NCI-H1105 (cell line): ENCODE measurements around the gene MOCS2.
"Not testable (repeated sequence)": the region's sequence is repeated elsewhere in the genome, so short reads cannot be mapped to it uniquely, and the experiment has no call there.

Source experiments
- DNase-seq: peaks from one replicate; lab custom pipeline; 2025; lab: John Stamatoyannopoulos, UW

The MOCS2 gene, protein sequence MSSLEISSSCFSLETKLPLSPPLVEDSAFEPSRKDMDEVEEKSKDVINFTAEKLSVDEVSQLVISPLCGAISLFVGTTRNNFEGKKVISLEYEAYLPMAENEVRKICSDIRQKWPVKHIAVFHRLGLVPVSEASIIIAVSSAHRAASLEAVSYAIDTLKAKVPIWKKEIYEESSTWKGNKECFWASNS

DNA sequence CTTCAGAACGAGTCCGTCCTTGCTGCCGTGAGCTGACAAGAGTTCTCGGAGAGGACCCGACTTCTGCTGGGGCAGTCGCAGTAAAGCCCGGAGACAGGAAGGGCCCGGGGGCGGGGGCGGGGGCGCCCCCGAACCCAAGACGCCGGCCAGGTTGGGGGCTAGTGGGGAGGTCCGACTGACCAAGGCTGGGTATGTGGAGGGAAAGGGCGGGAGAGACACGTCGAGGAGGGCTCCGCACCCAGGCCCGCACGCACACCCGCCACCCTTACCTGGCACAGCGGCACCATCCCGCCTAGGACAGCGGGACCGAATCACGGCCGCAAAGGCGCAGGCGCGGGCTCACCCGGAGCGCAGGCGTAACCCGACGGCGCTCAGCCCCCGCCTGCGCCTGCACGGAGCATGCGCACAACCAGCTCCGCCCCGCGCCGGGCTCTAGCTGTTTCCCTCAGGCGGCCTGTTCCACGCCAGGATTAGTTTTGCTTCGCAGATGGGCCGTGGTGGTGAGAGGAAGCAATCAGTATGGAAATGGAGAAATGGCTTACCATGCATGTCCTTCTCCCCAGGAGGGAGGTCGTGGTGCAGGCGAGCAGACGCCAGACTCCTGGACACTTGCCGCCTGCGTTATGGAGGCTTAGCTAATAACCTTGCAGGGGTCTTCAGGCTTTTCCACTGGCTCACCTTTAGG lies at the start of gene MOCS2:
Gene MOCS2 (minus strand): TSS at position 315 of the 685 bp plus-strand sequence. CDS start 2,583 bp downstream, outside the sequence.
- peak; percentile 67 for DNase-seq

DNA sequence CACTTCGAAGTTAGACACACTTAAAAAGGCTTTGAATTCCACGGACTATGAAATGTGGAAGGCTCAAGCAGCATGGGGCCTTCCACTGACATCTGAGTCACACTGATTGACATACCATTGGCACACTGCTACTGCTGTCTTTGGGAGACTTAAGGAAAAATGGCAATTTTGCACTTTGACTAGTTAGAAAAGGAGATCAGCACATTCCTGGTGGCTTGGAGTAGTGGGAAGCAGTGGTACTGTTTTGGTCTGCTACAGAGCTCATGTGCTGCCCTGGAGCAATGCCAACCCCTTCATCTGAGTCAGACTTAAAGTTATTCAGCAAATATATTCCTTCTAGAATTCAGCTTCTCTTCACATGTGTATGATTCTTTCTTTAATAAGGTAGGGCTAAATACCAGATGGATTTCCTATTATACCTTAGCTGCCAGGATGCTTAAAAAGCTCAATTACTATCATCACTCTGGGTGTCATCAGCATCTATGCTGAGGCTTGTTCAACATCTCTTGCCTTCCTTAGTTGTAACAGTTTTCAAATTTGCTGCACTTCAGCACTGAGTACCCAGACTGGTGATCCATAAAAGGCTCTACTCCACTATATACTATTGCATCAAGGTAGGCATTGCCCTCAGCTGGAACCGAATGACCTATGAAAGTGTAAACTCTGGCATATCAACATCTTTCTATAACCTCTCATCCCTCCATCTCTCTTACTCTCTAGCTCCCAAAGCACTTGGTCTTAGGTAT lies 42.3 kb upstream of the MOCS2 start:
- DNase-seq, result no peak

GRCh38 chr5:53133020-53133419 lies 23.5 kb upstream of the MOCS2 start:
- DNase-seq, result no peak

- DNase-seq, result no peak
These were observed 20.7 kb upstream of the MOCS2 start for GRCh38 chr5:53130266-53130665.

- no peak for DNase-seq
These were observed 18.9 kb upstream of the MOCS2 start for GRCh38 chr5:53128481-53128880.

- DNase-seq, result no peak
These were observed 17.6 kb upstream of the MOCS2 start for GRCh38 chr5:53127107-53127506.

- no peak for DNase-seq
These were observed 17.0 kb upstream of the MOCS2 start for GRCh38 chr5:53126521-53126920.

DNA sequence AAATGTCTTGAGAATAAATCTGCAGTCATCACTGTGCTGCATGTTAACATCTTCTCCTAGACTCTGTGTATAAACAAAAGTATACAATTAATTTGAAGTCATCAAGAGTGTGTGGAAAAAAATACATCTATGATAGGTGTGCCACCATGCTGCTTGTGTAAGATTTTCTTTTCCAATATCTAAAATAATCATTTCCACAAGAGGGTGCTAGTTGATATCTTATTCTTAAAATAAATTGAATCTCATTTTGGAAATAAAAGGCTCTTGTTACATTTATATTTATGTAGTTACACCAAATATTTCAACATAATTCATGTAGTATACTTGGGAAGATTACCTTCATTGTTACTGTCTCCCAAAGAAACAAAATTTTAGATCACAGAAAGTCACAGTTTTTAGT lies 14.1 kb upstream of the MOCS2 start:
- no peak for DNase-seq

DNA sequence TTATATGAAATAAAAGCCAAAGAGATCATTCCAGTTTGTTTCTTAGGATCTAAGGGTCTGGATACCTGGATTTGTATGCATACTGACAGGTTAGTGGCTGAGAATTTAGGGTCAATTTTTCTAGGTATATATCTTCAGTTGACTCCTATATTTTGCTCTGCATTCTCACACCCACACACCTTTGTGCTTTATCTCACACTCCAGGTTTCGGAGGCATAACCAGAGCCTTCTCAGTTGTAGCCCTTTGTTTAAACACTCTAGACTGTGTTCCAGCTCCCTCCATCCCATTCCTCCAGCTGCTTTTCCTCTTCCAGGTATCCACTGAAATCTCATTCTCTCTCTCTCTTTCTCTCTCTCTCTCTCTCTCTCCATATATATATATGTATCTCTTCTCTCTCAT lies 10.6 kb upstream of the MOCS2 start:
- no peak for DNase-seq

DNA sequence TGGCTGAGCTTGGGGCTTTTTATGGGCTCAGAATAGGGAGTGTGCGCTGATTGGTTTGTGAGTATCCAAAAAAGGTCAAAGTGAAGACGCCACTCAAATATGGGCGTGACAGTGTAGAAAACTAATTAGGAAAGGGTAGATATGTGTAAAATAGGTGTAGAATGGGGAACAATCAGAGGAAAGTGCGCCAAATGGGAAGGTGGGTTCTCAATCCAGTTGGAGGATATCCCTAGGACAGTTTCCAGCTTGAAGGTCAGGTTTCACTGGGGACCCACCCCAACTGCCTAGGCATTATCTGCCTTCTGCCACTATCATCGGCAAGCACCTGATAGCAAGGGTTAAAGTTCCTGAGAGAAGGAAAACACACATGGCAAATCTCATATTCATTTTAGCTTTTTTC lies 9.3 kb upstream of the MOCS2 start:
- no peak for DNase-seq

GRCh38 chr5:53116597-53116996 lies 7.0 kb upstream of the MOCS2 start:
- no peak for DNase-seq

DNA sequence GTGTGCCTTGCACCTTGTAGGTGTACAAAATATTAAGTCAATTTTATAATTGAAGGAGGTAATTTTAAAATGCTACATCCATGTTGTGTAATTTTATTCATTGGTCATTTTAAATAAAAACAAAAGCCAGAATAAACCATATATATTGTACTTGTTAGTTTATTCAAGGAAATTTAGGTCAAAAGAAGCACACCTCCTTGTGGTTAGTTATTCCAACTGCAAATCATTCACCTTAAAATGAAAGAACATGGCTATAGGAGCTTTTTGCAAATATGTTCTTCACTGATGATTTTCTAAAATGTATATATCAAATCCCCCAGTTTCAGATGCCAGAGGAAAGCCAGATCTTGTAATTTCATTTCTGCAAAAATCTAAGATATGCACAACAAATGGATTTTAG lies 5.4 kb upstream of the MOCS2 start:
- DNase-seq, result no peak

GRCh38 chr5:53113947-53114346 lies 4.4 kb upstream of the MOCS2 start:
- no peak for DNase-seq

DNA sequence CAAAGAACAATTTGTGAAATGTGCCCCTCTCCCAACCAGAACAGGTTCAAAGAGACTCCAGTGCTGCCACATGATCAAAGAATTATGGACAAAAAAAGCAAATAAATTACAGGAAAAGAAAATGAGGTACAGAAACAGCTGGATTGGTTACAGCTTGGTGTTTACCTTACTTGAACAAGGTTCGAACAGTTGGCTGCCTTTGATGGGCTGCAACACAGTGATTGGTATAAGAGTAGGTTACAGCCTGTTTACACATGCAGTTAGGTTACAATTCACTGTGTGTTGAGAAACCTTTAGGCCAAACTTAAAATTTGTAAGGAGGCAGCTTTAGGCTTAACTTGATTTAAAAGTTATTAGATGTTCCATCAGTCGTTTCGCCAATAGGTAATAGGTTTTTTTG lies 3.4 kb upstream of the MOCS2 start:
- DNase-seq, result no peak

GRCh38 chr5:53112307-53112706 lies 2.8 kb upstream of the MOCS2 start:
- DNase-seq, result not testable (repeated sequence)

GRCh38 chr5:53111139-53111538 lies 1.6 kb upstream of the MOCS2 start:
- DNase-seq, result no peak

GRCh38 chr5:53110156-53110555 lies 599 bp upstream of the MOCS2 start:
- no peak for DNase-seq

GRCh38 chr5:53109056-53109442 lies 508 bp downstream of the MOCS2 start:
- DNase-seq, result no peak

- no peak for DNase-seq
These were observed 3.8 kb downstream of the MOCS2 start for GRCh38 chr5:53105611-53106300.

DNA sequence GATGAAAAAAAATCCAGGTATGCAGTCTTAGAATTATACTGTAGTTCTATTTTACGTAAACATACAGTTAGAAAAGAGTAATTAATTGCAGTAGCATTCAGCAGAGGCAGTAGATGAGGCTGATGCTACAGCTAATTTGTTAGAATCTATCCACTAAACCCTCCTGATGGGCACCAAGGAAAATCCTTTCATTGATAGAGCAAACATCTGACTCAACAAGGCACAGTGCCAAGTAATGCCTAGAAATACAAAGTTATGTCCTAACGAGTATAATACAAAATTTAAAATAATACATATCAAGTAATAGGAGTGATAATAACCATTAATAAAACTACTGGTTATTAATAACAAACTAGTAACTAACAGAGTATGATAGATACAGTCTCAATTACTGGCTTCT lies 9.0 kb downstream of the MOCS2 start:
- DNase-seq, result no peak

DNA sequence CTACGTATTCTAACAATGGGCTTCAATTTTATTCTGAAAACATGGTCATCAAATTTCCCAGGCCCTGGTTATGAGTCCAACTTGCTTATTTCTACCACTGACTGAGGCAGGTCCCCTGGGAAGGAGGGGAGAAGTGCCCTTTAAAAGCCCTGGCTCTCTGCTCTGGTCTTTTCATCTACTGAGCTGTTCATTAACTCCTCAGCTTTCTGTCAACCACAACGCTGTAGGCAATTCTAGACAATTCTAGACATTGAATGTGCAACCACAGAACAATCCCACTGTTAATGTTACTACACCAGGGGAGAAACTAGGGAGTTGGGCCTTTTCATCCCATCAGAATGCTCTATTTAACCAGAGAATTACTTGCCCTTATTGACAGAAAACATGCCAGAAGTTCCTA lies 10.0 kb downstream of the MOCS2 start:
- no peak for DNase-seq

GRCh38 chr5:53095931-53096525 lies 13.5 kb downstream of the MOCS2 start:
- DNase-seq, result no peak
